Body of pancreas (tissue), 4 donors: Measurements from ENCODE around the gene CCIN. TPM values are rescaled to one million over a fixed set of nuclear protein-coding genes. Genes with fewer than 3 reads are reported as not detected.
A peak's percentile ranks its signal among the peaks of the same experiment; 100 is the strongest.

Experiments used
- ATAC-seq: fragments of 150-250 bp; one replicate; pipeline ENCODE4 v1.9.1; 2016
- DNase-seq, 4 donors: peaks; one replicate each; pipeline ENCODE4 v3.0.0-alpha.2; 2019
- H3K27ac ChIP-seq, 4 donors: fragments of 200-600 bp; sonication (generic); 1 replicate in 3 of 4; 2 replicates in 1 of 4; pipeline versions ENCODE4 v1.5.1 to v1.6.1; 2016 to 2019; ENCODE audit warnings: mild to moderate bottlenecking in 1 of 4, mixed read lengths in 1 of 4, moderate library complexity in 1 of 4
- H3K27me3 ChIP-seq, 2 donors: fragments of 200-600 bp; sonication (generic); one replicate each; pipeline ENCODE4 v1.6.0; 2016; ENCODE audit warnings: mild to moderate bottlenecking in 1 of 2
- H3K36me3 ChIP-seq, 2 donors: fragments of 200-600 bp; sonication (generic); replicated peaks in 1 of 2; 2 replicates each; pipeline ENCODE4 v1.5.1; 2016; ENCODE audit warnings: low read depth in 2 of 2; ENCODE audit not compliant: insufficient read depth in 1 of 2
- H3K4me1 ChIP-seq: fragments of 200-600 bp; sonication (generic); one replicate; pipeline ENCODE4 v1.6.0; 2016
- H3K4me3 ChIP-seq, 2 donors: fragments of 200-600 bp; sonication (generic); 1 replicate in 1 of 2; 2 replicates in 1 of 2; pipeline ENCODE4 v1.5.1; 2016 to 2019
- H3K9me3 ChIP-seq, 3 donors: fragments of 200-600 bp; sonication (generic); 1 replicate in 2 of 3; 2 replicates in 1 of 3; pipeline ENCODE4 v1.5.1; 2016
- CTCF ChIP-seq, 7 experiments: fragments of 450-650 bp in 4 of 7; fragments of 200-600 bp in 3 of 7; sonication (generic) in 3 of 7; IDR thresholded peaks; one replicate each; pipeline ENCODE4 v1.5.1; 2016 to 2019; ENCODE audit warnings: antibody characterized with exemption in 7 of 7
- POLR2A ChIP-seq, 3 donors: fragments of 450-650 bp; IDR thresholded peaks; one replicate each; pipeline ENCODE4 v1.6.1; 2016; ENCODE audit warnings: antibody characterized with exemption in 3 of 3, mild to moderate bottlenecking in 2 of 3
- WGBS, 2 donors: methylation state at CpG; one replicate each; pipeline ENCODE4 v1.1.5; 2017; 5-methylcytosine and 5-hydroxymethylcytosine counted together
- intact Hi-C: fragments of 100-400 bp; cut with DNase I; formaldehyde crosslinking; loops from one replicate; pipeline ENCODE4 v1.15.1; 2023
- total RNA-seq, 2 donors: library from RNA; depleted of rRNA; stranded (reverse); fragments of >200 nt; gene quantifications; one replicate each; pipeline ENCODE4 v1.1.0, GENCODE V29; 2016

CCIN gene
- total RNA-seq, 2 donors from 2014 or later, result not detected

GRCh38 chr9:36138901-36139300 lies 30.3 kb upstream of the CCIN start:
- Histone ChIP-seq H3K4me3 (no peak overlapping the region), H3K36me3 (no peaks in the 10 kb centered on the region), H3K27me3 (no peaks in the 10 kb centered on the region), H3K4me1 (peaks cover 19% of the 10 kb centered on the region), H3K27ac (no peak overlapping the region), H3K9me3 (no peaks in the 10 kb centered on the region)
- intact Hi-C loops, result no loop called here
- 86 to 92% methylated on average over 5 of the region's 5 CpGs for WGBS, 2 donors
- ATAC-seq, result no peak
- no peak for DNase-seq
- TF ChIP-seq CTCF (IDR thresholded peaks at IDR 0.05), result no peak
- no peak for TF ChIP-seq POLR2A (IDR thresholded peaks at IDR 0.05)

- Histone ChIP-seq H3K4me3 (no peak overlapping the region), H3K27me3 (no peaks in the 10 kb centered on the region), H3K4me1 (peaks cover 19% of the 10 kb centered on the region), H3K27ac (peak overlapping the region in 1 of 4 donors; percentile 42), H3K9me3 (no peaks in the 10 kb centered on the region), H3K36me3 (no peaks in the 10 kb centered on the region)
- 65 to 85% methylated on average over 11 of the region's 11 CpGs for WGBS, 2 donors
- intact Hi-C loops, result no loop called here
- no peak for ATAC-seq
- TF ChIP-seq POLR2A (IDR thresholded peaks at IDR 0.05), result no peak
- no peak for TF ChIP-seq CTCF (IDR thresholded peaks at IDR 0.05)
- peak in 1 of 4 donors; percentile 52 for DNase-seq
These were observed 28.8 kb upstream of the CCIN start for GRCh38 chr9:36140086-36141084.

- no peak for ATAC-seq
- no peak overlapping the region for H3K4me3 ChIP-seq
- 29 to 45% methylated on average over 4 of the region's 4 CpGs for WGBS, 2 donors
- no peaks in the 10 kb centered on the region for H3K27me3 ChIP-seq
- intact Hi-C loops, result no loop called here
- H3K36me3 ChIP-seq, result no peaks in the 10 kb centered on the region
- peaks cover 12% of the 10 kb centered on the region for H3K4me1 ChIP-seq
- peaks cover 0 to 7% (median 0%) of the 10 kb centered on the region in 3 donors for H3K9me3 ChIP-seq
- peak overlapping the region in 1 of 4 donors; percentile 19 for H3K27ac ChIP-seq
- TF ChIP-seq POLR2A (IDR thresholded peaks at IDR 0.05) (no peak), CTCF (IDR thresholded peaks at IDR 0.05) (peak in 1 of 7 experiments; percentile 17)
- peak in 1 of 4 donors; percentile 47 for DNase-seq
These were observed 27.9 kb upstream of the CCIN start for GRCh38 chr9:36141288-36141687.

- no peak overlapping the region for H3K27ac ChIP-seq
- no peak for TF ChIP-seq POLR2A (IDR thresholded peaks at IDR 0.05)
- no peak for TF ChIP-seq CTCF (IDR thresholded peaks at IDR 0.05)
- no peaks in the 10 kb centered on the region for H3K27me3 ChIP-seq
- 88 to 91% methylated on average over 7 of the region's 7 CpGs for WGBS, 2 donors
- DNase-seq (no peak), ATAC-seq (no peak)
- no peaks in the 10 kb centered on the region for H3K36me3 ChIP-seq
- peaks cover 8% of the 10 kb centered on the region for H3K4me1 ChIP-seq
- no peak overlapping the region for H3K4me3 ChIP-seq
- intact Hi-C loops, result no loop called here
- H3K9me3 ChIP-seq, result peaks cover 0 to 7% (median 0%) of the 10 kb centered on the region in 3 donors
These were observed 27.4 kb upstream of the CCIN start for GRCh38 chr9:36141761-36142160.
